Activated CD4-positive, alpha-beta T cell treated with anti-CD3 and anti-CD28 coated beads, Interleukin-2, amount 10 ng/mL, durations not matched to agents 24 days and 14 days (primary cell): ENCODE results near the gene PPP2R2C. TPM values are rescaled to one million over a fixed set of nuclear protein-coding genes. Genes with fewer than 3 reads are reported as not detected.

ENCODE experiments used
- DNase-seq: peaks from one replicate; pipeline ENCODE4 v3.0.0; 2022
- H3K27ac Mint-ChIP-seq: one replicate; pipeline ENCODE4 v1.8.0; 2022; ENCODE audit warnings: mild to moderate bottlenecking, mixed read lengths
- H3K27me3 Mint-ChIP-seq: one replicate; pipeline ENCODE4 v1.8.0; 2022; ENCODE audit warnings: mixed read lengths
- H3K36me3 Mint-ChIP-seq: one replicate; pipeline ENCODE4 v1.8.0; 2022; ENCODE audit warnings: low read depth, mild to moderate bottlenecking, mixed read lengths
- H3K4me1 Mint-ChIP-seq: one replicate; pipeline ENCODE4 v1.8.0; 2021; ENCODE audit warnings: mixed read lengths
- H3K4me3 Mint-ChIP-seq: one replicate; pipeline ENCODE4 v1.8.0; 2022; ENCODE audit warnings: mild to moderate bottlenecking, moderate library complexity, mixed read lengths
- H3K9me3 Mint-ChIP-seq: one replicate; pipeline ENCODE4 v1.8.0; 2021; ENCODE audit warnings: mixed read lengths
- intact Hi-C: fragments of 100-400 bp; cut with micrococcal nuclease; formaldehyde crosslinking; loops from one replicate; pipeline ENCODE4 v1.15.1; 2023
- total RNA-seq: library from RNA; stranded (reverse); gene quantifications from 2 replicates; pipeline ENCODE4 v1.2.3, GENCODE V29; 2022

PPP2R2C gene
- total RNA-seq, 1 donor from 2014 or later = not detected

DNA sequence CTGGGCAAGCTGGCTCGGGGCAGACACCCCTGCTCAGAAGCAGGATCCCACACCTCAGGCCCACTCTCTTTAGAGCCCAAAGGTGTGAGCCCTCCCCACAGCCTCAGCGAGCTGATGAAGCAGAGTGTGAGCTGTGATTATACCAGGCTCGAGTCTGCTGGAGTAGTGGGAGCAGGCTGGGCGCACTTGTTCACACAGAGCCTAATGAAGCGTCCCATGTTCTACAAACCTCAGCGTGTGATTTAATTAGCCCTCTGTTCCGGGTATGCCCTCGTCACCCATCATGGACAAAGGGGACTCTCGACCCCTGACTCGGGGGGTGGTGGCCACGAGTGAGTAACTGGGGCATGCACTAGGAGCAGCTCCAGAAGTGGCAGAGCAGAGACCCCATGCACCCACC lies 62.3 kb downstream of the PPP2R2C start:
- Mint-ChIP-seq H3K36me3 (no peaks in the 10 kb centered on the region), H3K9me3 (peaks cover 4% of the 10 kb centered on the region), H3K4me3 (no peak overlapping the region), H3K27me3 (peaks cover 10% of the 10 kb centered on the region), H3K27ac (no peak overlapping the region), H3K4me1 (no peaks in the 10 kb centered on the region)
- intact Hi-C loops = no loop called here
- DNase-seq = no peak

DNA sequence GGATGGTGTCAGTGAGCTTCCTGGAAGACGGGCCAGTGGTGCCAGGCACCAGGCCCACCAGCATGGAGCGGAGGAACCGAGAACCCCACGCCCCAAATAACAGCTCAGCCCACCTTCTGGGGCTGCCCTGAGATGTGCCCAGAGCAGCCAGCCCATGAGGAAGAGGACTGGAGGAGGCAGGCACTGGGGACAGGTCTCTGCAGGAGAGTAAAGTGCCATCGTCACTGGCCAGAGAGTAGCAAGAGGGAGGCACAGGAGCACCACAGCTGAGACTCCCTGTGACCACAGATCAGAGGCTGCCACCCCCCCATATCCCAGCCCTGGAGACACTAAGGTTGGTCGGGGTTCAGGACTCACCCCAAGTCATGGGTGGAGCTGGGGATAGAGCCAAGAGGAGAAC lies 63.0 kb downstream of the PPP2R2C start:
- Mint-ChIP-seq H3K36me3 (no peaks in the 10 kb centered on the region), H3K27ac (no peak overlapping the region), H3K9me3 (peaks cover 4% of the 10 kb centered on the region), H3K4me1 (no peaks in the 10 kb centered on the region), H3K27me3 (peaks cover 16% of the 10 kb centered on the region), H3K4me3 (no peak overlapping the region)
- intact Hi-C loops = no loop called here
- DNase-seq = no peak

DNA sequence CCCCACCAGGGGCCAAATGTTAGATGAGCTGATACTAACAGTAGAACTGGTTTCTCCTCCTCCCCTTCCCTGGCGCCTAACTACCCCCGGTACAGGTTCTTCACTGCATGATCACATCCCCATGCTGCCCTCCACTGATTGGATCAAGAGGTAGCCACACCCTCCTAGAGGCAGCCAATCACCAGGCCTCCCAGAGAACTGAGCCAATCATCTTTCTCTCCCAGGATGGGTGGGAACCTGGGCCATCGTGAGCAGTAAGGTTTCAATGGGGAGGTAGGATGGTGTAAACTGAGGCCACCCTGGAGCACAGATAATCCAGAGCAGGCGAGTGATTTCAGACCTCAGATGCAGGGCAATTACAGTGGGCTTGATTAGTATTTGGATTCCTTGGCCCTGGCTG lies 64.2 kb downstream of the PPP2R2C start:
- H3K9me3 Mint-ChIP-seq = peaks cover 4% of the 10 kb centered on the region
- no peaks in the 10 kb centered on the region for H3K36me3 Mint-ChIP-seq
- H3K27ac Mint-ChIP-seq = no peak overlapping the region
- intact Hi-C loops = no loop called here
- no peak overlapping the region for H3K4me3 Mint-ChIP-seq
- H3K4me1 Mint-ChIP-seq = peaks cover 2% of the 10 kb centered on the region
- peaks cover 22% of the 10 kb centered on the region for H3K27me3 Mint-ChIP-seq
- DNase-seq = no peak

DNA sequence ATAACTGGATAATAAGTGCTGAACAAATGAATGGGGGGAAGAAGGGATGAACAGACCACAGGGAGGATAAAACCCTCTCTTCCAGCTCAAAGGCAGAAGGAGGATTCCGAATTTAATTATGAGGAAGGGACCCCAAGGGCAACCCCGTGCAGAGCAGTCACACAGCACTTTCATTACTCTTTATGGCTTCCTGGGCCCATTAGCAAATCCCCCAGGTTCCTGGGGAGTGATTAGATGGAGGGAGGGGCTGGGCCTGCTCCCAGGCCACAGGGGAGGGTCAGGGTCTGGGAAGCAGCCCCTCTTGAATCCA lies 67.1 kb downstream of the PPP2R2C start:
- H3K36me3 Mint-ChIP-seq = no peaks in the 10 kb centered on the region
- intact Hi-C loops = no loop called here
- no peak for DNase-seq
- H3K4me1 Mint-ChIP-seq = peaks cover 4% of the 10 kb centered on the region
- H3K9me3 Mint-ChIP-seq = no peaks in the 10 kb centered on the region
- no peak overlapping the region for H3K4me3 Mint-ChIP-seq
- peaks cover 34% of the 10 kb centered on the region for H3K27me3 Mint-ChIP-seq
- H3K27ac Mint-ChIP-seq = no peak overlapping the region

DNA sequence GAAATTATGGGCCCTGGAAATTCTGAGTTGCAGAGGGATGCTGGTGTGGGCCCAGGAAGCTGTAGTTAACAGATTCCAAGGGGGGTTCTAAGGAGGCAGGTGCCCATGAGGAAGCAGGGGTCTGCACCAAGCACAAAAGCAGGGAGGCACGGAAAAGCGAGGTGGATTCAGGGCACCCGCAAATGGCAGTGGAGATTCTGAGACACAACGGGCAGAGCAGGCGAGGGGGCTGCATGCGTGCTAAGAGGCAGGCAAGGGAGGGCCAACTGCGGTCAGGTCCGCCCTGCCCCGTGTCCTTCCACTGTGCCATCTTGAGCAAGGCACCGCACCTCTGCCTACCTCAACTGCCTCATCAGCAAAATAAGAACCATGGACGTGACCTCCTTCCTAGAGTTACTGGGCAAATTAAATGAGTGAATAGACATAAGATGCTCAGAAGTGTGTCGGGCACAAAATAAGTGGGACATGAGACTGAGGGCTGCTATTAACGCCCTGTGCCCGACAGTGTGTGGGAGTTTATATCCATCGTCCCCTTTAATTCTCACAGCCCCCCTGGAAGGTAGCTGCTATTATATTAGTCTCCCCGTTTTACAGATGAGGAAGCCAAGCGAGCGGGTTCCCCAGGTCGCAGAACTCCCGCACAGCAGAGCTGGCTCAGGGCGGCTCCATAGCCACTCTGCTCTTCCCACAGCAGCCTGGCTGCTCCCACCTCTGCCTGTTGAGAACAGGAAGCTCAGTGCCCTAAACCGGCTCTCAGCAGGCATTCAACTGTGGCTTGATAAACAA lies 67.6 kb downstream of the PPP2R2C start:
- Mint-ChIP-seq H3K4me3 (no peak overlapping the region), H3K9me3 (no peaks in the 10 kb centered on the region), H3K27ac (no peak overlapping the region), H3K4me1 (peaks cover 4% of the 10 kb centered on the region), H3K36me3 (no peaks in the 10 kb centered on the region), H3K27me3 (peaks cover 34% of the 10 kb centered on the region)
- no peak for DNase-seq
- intact Hi-C loops = no loop called here

DNA sequence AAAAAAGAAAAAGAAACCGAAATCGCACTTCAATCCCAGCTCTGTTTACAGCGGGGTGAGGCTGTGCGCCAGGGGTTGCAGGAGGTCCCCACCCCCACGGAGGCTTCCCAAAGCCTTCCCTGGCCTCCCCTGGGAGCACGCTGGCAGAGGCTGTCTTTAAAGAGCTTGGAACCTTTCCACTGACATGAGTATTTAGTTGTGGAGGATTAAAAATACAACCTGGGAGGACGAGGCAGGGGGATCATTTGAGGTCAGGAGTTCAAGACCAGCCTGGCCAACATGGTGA lies 69.1 kb downstream of the PPP2R2C start:
- Mint-ChIP-seq H3K9me3 (no peaks in the 10 kb centered on the region), H3K27me3 (peaks cover 34% of the 10 kb centered on the region), H3K4me1 (peaks cover 4% of the 10 kb centered on the region), H3K4me3 (no peak overlapping the region), H3K27ac (no peak overlapping the region), H3K36me3 (no peaks in the 10 kb centered on the region)
- no peak for DNase-seq
- intact Hi-C loops = no loop called here

DNA sequence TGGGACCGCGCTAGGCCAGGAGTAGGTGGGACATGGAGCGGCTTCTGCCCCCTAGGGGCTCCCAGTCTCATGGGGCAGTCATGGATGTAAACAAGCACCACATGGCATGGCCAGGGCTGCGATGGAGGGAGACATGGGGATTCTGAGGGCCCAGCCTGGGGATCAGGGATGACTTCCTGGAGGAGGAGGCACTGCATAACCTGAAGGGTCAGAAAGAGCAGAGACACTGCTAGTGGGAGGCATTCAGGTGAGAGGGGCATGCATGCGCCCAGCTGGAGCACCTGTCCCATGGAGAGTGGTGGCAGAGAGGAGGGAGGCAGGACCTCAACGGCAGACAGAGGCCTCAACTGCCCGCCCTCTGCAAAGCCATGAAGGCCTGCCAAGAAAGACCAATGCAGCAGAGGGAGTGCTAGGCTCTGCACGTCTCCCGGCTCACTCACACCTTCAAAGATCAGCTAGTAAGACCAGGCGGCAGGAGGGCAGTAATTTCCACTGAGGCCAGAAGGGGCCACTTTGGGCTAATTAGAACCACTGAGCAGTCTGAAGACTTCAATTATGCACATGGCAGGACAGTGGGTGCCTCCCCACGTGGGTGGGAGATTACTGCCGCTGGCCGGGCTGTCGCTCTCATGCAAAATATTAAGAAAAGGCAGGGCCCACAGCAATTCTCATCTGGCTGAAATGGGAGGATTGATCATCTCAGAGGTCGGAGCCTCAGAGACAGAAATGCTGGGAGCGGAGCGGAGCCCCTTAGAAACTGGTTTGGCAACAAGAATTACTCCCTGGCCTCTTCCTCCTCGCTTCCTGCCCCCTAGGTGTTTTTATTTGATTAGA lies 69.6 kb downstream of the PPP2R2C start:
- Mint-ChIP-seq H3K27ac (no peak overlapping the region), H3K36me3 (no peaks in the 10 kb centered on the region), H3K9me3 (no peaks in the 10 kb centered on the region), H3K27me3 (peaks cover 34% of the 10 kb centered on the region), H3K4me3 (no peak overlapping the region), H3K4me1 (peaks cover 4% of the 10 kb centered on the region)
- no peak for DNase-seq
- intact Hi-C loops = no loop called here

DNA sequence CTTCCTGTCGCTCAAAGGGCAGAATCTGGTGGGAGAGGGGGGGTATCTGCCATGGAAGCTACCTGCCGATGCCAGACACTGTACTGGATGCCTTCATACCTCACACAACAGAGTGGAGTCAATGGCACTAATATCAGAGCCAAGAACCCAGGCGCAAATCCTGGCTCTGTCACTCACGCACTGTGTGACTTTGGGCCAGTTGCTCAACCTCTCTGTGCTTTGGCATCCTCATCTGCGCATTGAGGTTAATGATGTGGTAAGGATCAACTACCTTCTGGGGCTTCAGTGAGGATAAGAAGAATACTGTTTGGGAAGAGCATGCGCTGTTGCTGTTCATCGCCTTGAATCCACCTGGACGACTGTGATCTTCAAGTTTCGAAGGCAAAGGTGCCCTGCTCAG lies 70.6 kb downstream of the PPP2R2C start:
- intact Hi-C loops = no loop called here
- H3K4me1 Mint-ChIP-seq = peaks cover 4% of the 10 kb centered on the region
- DNase-seq = no peak
- no peak overlapping the region for H3K4me3 Mint-ChIP-seq
- no peaks in the 10 kb centered on the region for H3K36me3 Mint-ChIP-seq
- peaks cover 34% of the 10 kb centered on the region for H3K27me3 Mint-ChIP-seq
- H3K27ac Mint-ChIP-seq = no peak overlapping the region
- no peaks in the 10 kb centered on the region for H3K9me3 Mint-ChIP-seq

DNA sequence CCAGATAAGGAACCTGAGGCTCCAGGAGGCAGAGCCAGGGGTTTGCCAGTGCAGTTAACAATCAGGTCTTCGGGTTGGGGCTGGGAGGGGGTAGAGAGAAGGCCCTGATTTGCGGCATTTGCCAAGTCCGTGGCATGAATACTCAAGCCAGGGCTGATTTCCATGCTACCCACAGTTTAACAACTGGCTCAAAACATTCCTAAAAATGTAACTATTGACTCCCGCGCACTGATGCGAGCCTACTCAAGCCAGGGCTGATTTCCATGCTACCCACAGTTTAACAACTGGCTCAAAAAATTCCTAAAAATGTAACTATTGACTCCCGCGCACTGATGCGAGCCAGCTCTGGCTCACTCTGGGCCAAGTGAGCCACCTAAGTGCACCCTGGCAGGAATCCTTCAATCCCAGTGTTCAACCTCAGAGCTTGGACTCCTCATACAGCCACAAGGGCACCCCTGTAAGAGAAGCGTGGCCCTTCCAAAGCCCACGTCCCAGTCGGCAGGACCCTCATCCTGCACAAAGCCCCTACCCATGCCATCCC lies 75.6 kb downstream of the PPP2R2C start:
- Mint-ChIP-seq H3K9me3 (no peaks in the 10 kb centered on the region), H3K4me1 (no peaks in the 10 kb centered on the region), H3K27me3 (peaks cover 1% of the 10 kb centered on the region), H3K36me3 (no peaks in the 10 kb centered on the region), H3K27ac (no peak overlapping the region), H3K4me3 (no peak overlapping the region)
- no peak for DNase-seq
- intact Hi-C loops = no loop called here

DNA sequence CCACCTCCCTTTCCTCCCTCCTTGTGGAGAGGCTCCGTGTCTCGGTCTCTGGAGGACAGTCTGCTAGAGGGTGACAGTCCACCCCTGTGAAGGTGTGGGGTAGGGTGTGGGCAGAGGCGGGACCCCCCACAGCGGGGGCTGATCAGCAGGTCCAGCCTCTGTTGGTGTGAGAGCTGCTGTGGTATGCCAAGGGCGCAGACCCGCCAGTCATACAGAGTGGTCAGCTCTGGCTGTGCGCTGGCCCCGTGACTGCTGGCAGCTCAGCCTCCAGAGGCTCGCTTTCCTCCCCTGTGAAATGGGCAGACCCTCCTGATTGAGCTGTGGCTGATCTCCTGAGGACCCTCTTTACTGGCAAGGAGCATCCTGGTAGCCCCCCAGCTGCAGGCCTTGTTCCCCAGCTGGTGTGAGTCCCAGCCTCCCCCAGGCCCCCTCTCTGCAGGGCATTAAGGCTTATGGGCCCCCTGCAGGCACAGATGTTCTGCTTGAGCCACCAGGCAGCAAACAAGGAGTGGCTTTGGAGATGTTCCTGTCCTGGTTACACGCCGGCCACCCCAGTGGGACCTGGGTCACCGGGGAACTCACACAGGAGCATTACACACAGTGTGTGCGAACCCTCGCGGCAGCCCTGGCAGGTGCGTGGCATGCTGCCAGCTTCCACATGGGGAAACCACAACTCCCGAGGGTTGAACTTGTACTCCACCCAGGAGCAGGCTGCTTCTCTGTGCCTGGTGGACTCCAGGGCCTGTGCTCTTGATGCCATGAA lies 76.8 kb downstream of the PPP2R2C start:
- no peak for DNase-seq
- no peaks in the 10 kb centered on the region for H3K4me1 Mint-ChIP-seq
- H3K4me3 Mint-ChIP-seq = no peak overlapping the region
- no peak overlapping the region for H3K27ac Mint-ChIP-seq
- intact Hi-C loops = no loop called here
- H3K27me3 Mint-ChIP-seq = peaks cover under 1% of the 10 kb centered on the region
- no peaks in the 10 kb centered on the region for H3K36me3 Mint-ChIP-seq
- no peaks in the 10 kb centered on the region for H3K9me3 Mint-ChIP-seq

DNA sequence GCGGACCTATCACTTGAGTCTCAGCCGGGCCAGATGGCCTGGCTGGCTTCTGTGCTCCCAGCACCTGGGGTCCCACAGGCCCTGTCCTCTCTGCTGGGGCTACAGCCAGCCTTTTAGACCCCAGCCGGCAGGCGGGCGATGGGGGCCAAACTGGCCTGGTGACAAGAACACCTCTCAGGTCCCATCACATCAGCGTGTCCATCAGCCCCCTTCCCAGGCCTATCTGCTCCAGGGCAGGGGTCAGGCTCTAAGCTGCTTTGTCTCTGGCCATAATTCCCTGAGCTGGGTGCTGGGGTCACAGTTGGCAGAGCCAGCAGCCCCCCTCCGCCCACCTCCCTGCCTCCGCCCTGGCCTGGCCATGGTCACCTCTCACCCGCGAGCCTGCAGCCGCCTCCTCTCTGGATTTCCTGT lies 77.7 kb downstream of the PPP2R2C start:
- no peaks in the 10 kb centered on the region for H3K9me3 Mint-ChIP-seq
- intact Hi-C loops = no loop called here
- H3K4me1 Mint-ChIP-seq = no peaks in the 10 kb centered on the region
- H3K4me3 Mint-ChIP-seq = no peak overlapping the region
- H3K27me3 Mint-ChIP-seq = no peaks in the 10 kb centered on the region
- H3K27ac Mint-ChIP-seq = no peak overlapping the region
- no peak for DNase-seq
- no peaks in the 10 kb centered on the region for H3K36me3 Mint-ChIP-seq

DNA sequence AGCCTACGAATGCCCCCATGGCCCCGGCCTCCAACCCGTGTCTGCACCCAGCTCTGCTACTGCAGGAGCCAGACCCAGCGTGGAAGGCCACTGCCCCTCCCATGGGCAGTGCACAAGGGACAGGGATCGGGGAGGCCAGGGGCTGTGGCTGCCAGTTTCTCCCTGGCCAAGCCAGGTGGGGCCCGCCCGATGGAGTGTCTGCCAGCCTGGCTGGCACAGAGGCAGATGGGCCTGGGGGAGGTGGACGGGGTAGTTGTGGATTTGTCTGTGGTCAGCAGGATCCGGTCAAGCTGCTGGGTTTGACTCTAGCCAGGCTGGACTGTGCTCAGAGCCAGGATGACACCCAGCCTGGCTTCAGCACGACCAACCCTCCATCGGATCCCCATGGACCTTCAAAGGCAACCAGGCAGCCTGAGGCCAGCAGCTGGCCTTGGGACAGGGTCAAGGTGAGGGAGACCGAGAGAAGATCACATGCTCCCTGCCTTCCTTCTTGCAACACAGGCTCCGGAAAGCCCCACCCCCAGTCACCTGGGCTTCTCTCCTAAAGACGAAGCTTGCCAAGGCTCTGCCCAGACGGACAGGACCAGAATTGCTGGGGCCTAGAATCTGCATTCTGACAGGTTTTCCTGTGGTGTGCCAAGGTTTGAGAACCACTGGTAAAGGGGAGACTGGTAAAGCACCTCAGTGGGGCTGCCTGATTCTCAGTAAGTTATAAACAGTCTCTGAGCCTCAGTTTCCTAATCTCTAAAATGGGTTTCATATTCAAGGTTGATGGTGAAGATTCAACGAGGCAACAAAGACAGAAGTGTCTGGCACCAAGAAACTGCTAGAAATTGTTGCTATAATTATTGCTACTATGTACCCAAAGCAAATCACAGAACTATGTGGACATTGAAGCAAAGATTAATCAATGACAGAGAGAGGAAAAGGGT lies 78.6 kb downstream of the PPP2R2C start:
- no peaks in the 10 kb centered on the region for H3K36me3 Mint-ChIP-seq
- no peaks in the 10 kb centered on the region for H3K27me3 Mint-ChIP-seq
- DNase-seq = no peak
- H3K4me1 Mint-ChIP-seq = no peaks in the 10 kb centered on the region
- no peak overlapping the region for H3K27ac Mint-ChIP-seq
- H3K4me3 Mint-ChIP-seq = no peak overlapping the region
- intact Hi-C loops = no loop called here
- H3K9me3 Mint-ChIP-seq = no peaks in the 10 kb centered on the region

DNA sequence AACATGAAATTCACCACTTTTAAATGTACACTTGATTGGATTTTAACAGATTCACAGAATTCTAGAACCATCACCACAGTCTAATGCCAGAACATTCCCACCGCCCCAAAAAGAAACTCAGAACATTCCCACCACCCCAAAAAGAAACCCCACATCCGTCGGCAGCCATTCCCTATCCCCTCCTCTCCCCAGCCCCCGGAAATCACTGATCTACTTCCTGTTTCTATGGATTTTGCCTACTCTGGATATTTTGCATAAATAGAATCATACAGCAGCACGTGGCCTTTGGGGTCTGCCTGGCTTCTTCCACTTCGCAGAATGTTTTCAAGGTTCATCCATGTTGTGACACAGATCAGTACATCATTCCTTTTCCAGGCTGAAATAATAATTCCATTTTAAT lies 79.3 kb downstream of the PPP2R2C start:
- Mint-ChIP-seq H3K27me3 (no peaks in the 10 kb centered on the region), H3K36me3 (no peaks in the 10 kb centered on the region), H3K9me3 (no peaks in the 10 kb centered on the region), H3K4me1 (no peaks in the 10 kb centered on the region), H3K27ac (no peak overlapping the region), H3K4me3 (no peak overlapping the region)
- no peak for DNase-seq
- intact Hi-C loops = no loop called here
